ENCODE data around the gene BABAM2.

BABAM2 gene

DNA sequence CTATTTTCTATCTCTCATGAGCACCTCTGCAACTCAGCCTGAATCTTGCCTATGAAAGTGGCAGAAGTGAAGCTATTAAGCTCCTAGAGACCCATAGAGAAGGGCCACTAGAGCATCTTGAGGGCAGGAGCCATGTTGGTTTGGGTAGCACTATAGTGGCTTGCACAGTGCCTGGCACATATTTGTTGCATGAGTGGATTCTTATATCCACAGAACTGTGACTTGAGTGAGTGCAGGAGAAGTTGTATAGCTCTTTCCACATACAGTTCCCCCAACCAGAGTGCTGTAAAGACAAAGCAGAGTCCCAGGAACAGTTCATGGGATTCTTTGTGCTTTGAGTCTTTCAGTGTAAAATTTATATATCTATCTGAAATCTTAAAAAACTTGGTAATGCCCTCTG is 296.7 kb downstream of the BABAM2 start:
- Histone ChIP-seq H3K4me3 (ENCODE audit: low read depth, low read length) (no peak overlapping the region), H3K27ac (ENCODE audit: extremely low read depth, low read depth, low read length) (no peak overlapping the region), H3K4me1 (ENCODE audit: control insufficient read depth, insufficient read depth, low read length) (no peaks in the 10 kb centered on the region), H3K9me3 (ENCODE audit: control insufficient read depth, insufficient read depth, low read depth, low read length) (no peaks in the 10 kb centered on the region), H3K36me3 (ENCODE audit: control insufficient read depth in 2 of 2, insufficient read depth in 1 of 2, low read length in 2 of 2) (no peaks in the 10 kb centered on the region)
- ChIA-PET POLR2A (no interaction called here), CTCF (no interaction called here)
- TF ChIP-seq MZF1 (tag by site-specific recombination; IDR thresholded peaks at IDR 0.05; ENCODE audit: borderline replicate concordance) (no peak), ZNF2 (tag by site-specific recombination; IDR thresholded peaks at IDR 0.05) (no peak), ZNF548 (tag by site-specific recombination; IDR thresholded peaks at IDR 0.05) (no peak), ZNF785 (tag by site-specific recombination; IDR thresholded peaks at IDR 0.05) (no peak), ZNF521 (tag by site-specific recombination; IDR thresholded peaks at IDR 0.05) (no peak), FEZF1 (tag by site-specific recombination; IDR thresholded peaks at IDR 0.05) (no peak), ZFP69B (tag by site-specific recombination; IDR thresholded peaks at IDR 0.05) (no peak), ZFP37 (tag by site-specific recombination; IDR thresholded peaks at IDR 0.05) (no peak), ZNF768 (tag by site-specific recombination; IDR thresholded peaks at IDR 0.05) (no peak), ZNF791 (tag by site-specific recombination; IDR thresholded peaks at IDR 0.05) (no peak)
- TF ChIP-seq, protein P1, sequence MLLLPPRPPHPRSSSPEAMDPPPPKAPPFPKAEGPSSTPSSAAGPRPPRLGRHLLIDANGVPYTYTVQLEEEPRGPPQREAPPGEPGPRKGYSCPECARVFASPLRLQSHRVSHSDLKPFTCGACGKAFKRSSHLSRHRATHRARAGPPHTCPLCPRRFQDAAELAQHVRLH (tag by site-specific recombination; IDR thresholded peaks at IDR 0.05), result no peak
- TF ChIP-seq, protein P2, sequence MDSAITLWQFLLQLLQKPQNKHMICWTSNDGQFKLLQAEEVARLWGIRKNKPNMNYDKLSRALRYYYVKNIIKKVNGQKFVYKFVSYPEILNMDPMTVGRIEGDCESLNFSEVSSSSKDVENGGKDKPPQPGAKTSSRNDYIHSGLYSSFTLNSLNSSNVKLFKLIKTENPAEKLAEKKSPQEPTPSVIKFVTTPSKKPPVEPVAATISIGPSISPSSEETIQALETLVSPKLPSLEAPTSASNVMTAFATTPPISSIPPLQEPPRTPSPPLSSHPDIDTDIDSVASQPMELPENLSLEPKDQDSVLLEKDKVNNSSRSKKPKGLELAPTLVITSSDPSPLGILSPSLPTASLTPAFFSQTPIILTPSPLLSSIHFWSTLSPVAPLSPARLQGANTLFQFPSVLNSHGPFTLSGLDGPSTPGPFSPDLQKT (IDR thresholded peaks at IDR 0.05; ENCODE audit: borderline replicate concordance, low read depth, low read length), result no peak
- TF ChIP-seq, protein P3, sequence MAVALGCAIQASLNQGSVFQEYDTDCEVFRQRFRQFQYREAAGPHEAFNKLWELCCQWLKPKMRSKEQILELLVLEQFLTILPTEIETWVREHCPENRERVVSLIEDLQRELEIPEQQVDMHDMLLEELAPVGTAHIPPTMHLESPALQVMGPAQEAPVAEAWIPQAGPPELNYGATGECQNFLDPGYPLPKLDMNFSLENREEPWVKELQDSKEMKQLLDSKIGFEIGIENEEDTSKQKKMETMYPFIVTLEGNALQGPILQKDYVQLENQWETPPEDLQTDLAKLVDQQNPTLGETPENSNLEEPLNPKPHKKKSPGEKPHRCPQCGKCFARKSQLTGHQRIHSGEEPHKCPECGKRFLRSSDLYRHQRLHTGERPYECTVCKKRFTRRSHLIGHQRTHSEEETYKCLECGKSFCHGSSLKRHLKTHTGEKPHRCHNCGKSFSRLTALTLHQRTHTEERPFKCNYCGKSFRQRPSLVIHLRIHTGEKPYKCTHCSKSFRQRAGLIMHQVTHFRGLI (tag by site-specific recombination; IDR thresholded peaks at IDR 0.05), result no peak
- TF ChIP-seq, protein P4, sequence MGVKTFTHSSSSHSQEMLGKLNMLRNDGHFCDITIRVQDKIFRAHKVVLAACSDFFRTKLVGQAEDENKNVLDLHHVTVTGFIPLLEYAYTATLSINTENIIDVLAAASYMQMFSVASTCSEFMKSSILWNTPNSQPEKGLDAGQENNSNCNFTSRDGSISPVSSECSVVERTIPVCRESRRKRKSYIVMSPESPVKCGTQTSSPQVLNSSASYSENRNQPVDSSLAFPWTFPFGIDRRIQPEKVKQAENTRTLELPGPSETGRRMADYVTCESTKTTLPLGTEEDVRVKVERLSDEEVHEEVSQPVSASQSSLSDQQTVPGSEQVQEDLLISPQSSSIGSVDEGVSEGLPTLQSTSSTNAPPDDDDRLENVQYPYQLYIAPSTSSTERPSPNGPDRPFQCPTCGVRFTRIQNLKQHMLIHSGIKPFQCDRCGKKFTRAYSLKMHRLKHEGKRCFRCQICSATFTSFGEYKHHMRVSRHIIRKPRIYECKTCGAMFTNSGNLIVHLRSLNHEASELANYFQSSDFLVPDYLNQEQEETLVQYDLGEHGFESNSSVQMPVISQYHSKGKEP (tag by site-specific recombination; IDR thresholded peaks at IDR 0.05), result no peak

DNA sequence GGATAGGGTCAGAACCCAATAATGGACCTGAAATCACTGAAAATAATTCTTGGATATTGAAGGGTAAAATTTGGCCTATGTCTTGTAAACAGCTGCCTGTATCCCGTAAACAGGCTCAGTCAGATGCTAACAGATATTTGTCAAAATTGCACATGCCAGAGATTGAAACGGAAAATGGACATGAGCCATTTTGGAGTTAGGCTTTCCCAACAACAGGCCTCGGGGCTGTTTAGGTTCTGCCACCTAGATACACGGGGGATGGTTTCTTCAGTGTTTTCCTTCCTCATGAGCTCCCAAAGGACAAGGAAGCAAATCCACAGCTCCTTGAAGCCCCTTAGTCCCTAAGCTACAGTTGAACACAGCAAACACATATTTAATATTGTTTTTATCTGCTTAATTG is 297.9 kb downstream of the BABAM2 start:
- TF ChIP-seq ZNF37A (tag by site-specific recombination; IDR thresholded peaks at IDR 0.05) (no peak), ZNF585B (tag by site-specific recombination; IDR thresholded peaks at IDR 0.05) (no peak), SCRT2 (tag by site-specific recombination; IDR thresholded peaks at IDR 0.05) (no peak), ZNF404 (tag by site-specific recombination; IDR thresholded peaks at IDR 0.05) (no peak), ZNF121 (tag by site-specific recombination; IDR thresholded peaks at IDR 0.05) (no peak), EGR2 (tag by site-specific recombination; IDR thresholded peaks at IDR 0.05; ENCODE audit: low read depth) (no peak), ZNF132 (tag by site-specific recombination; IDR thresholded peaks at IDR 0.05; ENCODE audit: borderline replicate concordance) (no peak), ZNF530 (tag by site-specific recombination; IDR thresholded peaks at IDR 0.05; ENCODE audit: low read depth) (no peak)
- TF ChIP-seq, protein P5, sequence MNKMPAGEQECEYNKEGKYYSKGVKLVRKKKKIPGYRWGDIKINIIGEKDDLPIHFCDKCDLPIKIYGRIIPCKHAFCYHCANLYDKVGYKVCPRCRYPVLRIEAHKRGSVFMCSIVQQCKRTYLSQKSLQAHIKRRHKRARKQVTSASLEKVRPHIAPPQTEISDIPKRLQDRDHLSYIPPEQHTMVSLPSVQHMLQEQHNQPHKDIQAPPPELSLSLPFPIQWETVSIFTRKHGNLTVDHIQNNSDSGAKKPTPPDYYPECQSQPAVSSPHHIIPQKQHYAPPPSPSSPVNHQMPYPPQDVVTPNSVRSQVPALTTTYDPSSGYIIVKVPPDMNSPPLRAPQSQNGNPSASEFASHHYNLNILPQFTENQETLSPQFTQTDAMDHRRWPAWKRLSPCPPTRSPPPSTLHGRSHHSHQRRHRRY (tag by site-specific recombination; IDR thresholded peaks at IDR 0.05), result no peak
- TF ChIP-seq, protein P6, sequence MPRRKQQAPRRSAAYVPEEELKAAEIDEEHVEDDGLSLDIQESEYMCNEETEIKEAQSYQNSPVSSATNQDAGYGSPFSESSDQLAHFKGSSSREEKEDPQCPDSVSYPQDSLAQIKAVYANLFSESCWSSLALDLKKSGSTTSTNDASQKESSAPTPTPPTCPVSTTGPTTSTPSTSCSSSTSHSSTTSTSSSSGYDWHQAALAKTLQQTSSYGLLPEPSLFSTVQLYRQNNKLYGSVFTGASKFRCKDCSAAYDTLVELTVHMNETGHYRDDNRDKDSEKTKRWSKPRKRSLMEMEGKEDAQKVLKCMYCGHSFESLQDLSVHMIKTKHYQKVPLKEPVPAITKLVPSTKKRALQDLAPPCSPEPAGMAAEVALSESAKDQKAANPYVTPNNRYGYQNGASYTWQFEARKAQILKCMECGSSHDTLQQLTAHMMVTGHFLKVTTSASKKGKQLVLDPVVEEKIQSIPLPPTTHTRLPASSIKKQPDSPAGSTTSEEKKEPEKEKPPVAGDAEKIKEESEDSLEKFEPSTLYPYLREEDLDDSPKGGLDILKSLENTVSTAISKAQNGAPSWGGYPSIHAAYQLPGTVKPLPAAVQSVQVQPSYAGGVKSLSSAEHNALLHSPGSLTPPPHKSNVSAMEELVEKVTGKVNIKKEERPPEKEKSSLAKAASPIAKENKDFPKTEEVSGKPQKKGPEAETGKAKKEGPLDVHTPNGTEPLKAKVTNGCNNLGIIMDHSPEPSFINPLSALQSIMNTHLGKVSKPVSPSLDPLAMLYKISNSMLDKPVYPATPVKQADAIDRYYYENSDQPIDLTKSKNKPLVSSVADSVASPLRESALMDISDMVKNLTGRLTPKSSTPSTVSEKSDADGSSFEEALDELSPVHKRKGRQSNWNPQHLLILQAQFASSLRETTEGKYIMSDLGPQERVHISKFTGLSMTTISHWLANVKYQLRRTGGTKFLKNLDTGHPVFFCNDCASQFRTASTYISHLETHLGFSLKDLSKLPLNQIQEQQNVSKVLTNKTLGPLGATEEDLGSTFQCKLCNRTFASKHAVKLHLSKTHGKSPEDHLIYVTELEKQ (tag by site-specific recombination; IDR thresholded peaks at IDR 0.05; ENCODE audit: borderline replicate concordance), result no peak
- TF ChIP-seq, protein P2 (IDR thresholded peaks at IDR 0.05; ENCODE audit: borderline replicate concordance, low read depth, low read length), result no peak
- Histone ChIP-seq H3K36me3 (ENCODE audit: control insufficient read depth in 2 of 2, insufficient read depth in 1 of 2, low read length in 2 of 2) (no peaks in the 10 kb centered on the region), H3K4me1 (ENCODE audit: control insufficient read depth, insufficient read depth, low read length) (no peaks in the 10 kb centered on the region), H3K9me3 (ENCODE audit: control insufficient read depth, insufficient read depth, low read depth, low read length) (no peaks in the 10 kb centered on the region), H3K27ac (ENCODE audit: extremely low read depth, low read depth, low read length) (no peak overlapping the region), H3K4me3 (ENCODE audit: low read depth, low read length) (no peak overlapping the region)
- POLR2A ChIA-PET, result no interaction called here
- CTCF ChIA-PET, result no interaction called here
